Measurements from ENCODE around the gene DNAJC17. TPM values are rescaled to one million over a fixed set of nuclear protein-coding genes. Genes with fewer than 3 reads are reported as not detected.

DNAJC17 gene
- total and polyA plus RNA-seq, 2 of the 13 experiments (the other 11 are each of a cell fraction or from before 2014, with no cell fraction given), result 22.2 to 26.5 TPM

DNA sequence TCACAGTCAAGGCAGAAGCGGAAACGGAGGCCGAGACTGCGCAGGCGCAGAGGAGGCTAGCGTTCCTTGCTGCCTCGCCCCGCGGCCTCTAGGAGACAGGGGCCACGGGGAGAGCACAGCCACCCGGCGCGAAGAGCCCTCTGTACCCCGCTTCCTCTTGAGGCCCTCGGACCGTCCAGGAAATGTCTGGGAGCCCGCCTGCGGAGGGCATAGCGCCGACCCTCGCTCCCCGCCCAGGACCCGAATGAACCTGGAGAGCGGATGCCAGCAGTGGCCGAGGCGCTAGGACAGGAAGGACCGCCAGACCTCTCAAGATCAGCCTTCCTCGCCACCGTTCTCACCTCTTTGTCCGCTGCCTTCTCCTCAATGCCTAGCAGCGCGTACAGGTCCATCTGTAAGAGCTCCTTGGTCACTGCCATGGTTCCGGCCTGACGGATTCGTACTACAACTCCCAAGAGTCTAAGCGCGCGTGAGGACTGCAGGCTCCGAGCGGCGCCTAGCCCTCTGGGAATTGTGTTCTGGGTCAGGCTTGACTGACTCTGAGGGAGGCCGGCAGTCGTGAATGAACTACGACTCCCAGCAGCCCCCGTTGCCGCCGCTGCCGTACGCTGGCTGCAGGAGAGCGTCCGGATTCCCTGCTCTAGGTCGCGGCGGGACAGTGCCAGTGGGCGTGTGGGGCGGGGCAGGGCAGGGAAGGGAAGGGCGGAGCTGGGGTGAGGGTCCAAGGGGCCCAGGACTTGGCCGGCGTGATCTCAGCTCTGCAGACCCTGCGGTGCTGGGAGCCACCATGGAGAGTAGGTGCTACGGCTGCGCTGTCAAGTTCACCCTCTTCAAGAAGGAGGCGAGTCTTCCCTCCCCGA is at the start of gene DNAJC17, which contains the start of gene ZFYVE19 (continued):
- TF ChIP-seq, protein P1, sequence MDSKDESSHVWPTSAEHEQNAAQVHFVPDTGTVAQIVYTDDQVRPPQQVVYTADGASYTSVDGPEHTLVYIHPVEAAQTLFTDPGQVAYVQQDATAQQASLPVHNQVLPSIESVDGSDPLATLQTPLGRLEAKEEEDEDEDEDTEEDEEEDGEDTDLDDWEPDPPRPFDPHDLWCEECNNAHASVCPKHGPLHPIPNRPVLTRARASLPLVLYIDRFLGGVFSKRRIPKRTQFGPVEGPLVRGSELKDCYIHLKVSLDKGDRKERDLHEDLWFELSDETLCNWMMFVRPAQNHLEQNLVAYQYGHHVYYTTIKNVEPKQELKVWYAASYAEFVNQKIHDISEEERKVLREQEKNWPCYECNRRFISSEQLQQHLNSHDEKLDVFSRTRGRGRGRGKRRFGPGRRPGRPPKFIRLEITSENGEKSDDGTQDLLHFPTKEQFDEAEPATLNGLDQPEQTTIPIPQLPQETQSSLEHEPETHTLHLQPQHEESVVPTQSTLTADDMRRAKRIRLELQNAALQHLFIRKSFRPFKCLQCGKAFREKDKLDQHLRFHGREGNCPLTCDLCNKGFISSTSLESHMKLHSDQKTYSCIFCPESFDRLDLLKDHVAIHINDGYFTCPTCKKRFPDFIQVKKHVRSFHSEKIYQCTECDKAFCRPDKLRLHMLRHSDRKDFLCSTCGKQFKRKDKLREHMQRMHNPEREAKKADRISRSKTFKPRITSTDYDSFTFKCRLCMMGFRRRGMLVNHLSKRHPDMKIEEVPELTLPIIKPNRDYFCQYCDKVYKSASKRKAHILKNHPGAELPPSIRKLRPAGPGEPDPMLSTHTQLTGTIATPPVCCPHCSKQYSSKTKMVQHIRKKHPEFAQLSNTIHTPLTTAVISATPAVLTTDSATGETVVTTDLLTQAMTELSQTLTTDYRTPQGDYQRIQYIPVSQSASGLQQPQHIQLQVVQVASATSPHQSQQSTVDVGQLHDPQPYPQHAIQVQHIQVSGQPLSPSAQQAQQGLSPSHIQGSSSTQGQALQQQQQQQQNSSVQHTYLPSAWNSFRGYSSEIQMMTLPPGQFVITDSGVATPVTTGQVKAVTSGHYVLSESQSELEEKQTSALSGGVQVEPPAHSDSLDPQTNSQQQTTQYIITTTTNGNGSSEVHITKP (CRISPR knock-in tag; IDR thresholded peaks at IDR 0.05; ENCODE audit: low read depth), result peak; percentile 53; the same call in 1 of the 2 replicates
- TF ChIP-seq SALL1 (CRISPR knock-in tag; IDR thresholded peaks at IDR 0.05) (peak; percentile 45), MEF2D (CRISPR knock-in tag; IDR thresholded peaks at IDR 0.05) (peak; percentile 37; the same call in 1 of the 2 replicates), ZNF530 (CRISPR knock-in tag; IDR thresholded peaks at IDR 0.05; ENCODE audit: low read depth) (no peak), HNRNPK (IDR thresholded peaks at IDR 0.05; ENCODE audit: low read depth, low read length, poor library complexity, severe bottlenecking) (peak; percentile 66), DR1 (CRISPR knock-in tag; IDR thresholded peaks at IDR 0.05) (peak; percentile 46; the same call in 1 of the 2 replicates), ZNF256 (CRISPR knock-in tag; conservative IDR thresholded peaks at IDR 0.05) (peak; percentile 47; the same call in 1 of the 2 replicates), ZNF563 (CRISPR knock-in tag; IDR thresholded peaks at IDR 0.05) (peak; percentile 84), TCF7L2 (IDR thresholded peaks at IDR 0.05; ENCODE audit: low read depth, low read length) (no peak), MIER2 (CRISPR knock-in tag; IDR thresholded peaks at IDR 0.05) (no peak), JDP2 (CRISPR knock-in tag; IDR thresholded peaks at IDR 0.05; ENCODE audit: borderline replicate concordance) (no peak), HMG20A (CRISPR knock-in tag; IDR thresholded peaks at IDR 0.05; ENCODE audit: borderline replicate concordance) (no peak)
- TF ChIP-seq, protein P2, sequence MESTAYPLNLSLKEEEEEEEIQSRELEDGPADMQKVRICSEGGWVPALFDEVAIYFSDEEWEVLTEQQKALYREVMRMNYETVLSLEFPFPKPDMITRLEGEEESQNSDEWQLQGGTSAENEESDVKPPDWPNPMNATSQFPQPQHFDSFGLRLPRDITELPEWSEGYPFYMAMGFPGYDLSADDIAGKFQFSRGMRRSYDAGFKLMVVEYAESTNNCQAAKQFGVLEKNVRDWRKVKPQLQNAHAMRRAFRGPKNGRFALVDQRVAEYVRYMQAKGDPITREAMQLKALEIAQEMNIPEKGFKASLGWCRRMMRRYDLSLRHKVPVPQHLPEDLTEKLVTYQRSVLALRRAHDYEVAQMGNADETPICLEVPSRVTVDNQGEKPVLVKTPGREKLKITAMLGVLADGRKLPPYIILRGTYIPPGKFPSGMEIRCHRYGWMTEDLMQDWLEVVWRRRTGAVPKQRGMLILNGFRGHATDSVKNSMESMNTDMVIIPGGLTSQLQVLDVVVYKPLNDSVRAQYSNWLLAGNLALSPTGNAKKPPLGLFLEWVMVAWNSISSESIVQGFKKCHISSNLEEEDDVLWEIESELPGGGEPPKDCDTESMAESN (CRISPR knock-in tag; conservative IDR thresholded peaks at IDR 0.05), result peak; percentile 68
- TF ChIP-seq, protein P3, sequence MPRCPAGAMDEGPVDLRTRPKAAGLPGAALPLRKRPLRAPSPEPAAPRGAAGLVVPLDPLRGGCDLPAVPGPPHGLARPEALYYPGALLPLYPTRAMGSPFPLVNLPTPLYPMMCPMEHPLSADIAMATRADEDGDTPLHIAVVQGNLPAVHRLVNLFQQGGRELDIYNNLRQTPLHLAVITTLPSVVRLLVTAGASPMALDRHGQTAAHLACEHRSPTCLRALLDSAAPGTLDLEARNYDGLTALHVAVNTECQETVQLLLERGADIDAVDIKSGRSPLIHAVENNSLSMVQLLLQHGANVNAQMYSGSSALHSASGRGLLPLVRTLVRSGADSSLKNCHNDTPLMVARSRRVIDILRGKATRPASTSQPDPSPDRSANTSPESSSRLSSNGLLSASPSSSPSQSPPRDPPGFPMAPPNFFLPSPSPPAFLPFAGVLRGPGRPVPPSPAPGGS (CRISPR knock-in tag; IDR thresholded peaks at IDR 0.05), result peak; percentile 65; the same call in 1 of the 2 replicates
- TF ChIP-seq, protein P4, sequence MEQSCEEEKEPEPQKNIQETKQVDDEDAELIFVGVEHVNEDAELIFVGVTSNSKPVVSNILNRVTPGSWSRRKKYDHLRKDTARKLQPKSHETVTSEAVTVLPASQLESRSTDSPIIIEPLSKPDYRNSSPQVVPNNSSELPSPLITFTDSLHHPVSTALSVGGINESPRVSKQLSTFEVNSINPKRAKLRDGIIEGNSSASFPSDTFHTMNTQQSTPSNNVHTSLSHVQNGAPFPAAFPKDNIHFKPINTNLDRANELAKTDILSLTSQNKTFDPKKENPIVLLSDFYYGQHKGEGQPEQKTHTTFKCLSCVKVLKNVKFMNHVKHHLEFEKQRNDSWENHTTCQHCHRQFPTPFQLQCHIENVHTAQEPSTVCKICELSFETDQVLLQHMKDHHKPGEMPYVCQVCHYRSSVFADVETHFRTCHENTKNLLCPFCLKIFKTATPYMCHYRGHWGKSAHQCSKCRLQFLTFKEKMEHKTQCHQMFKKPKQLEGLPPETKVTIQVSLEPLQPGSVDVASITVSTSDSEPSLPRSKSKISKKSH (CRISPR knock-in tag; IDR thresholded peaks at IDR 0.05; ENCODE audit: borderline replicate concordance), result no peak; the same call in none of the 2 replicates

Measured in HepG2 (cell line).